GM13976 (cell line): ENCODE results near the gene STRADB.
"Not testable (repeated sequence)": the region's sequence is repeated elsewhere in the genome, so short reads cannot be mapped to it uniquely, and the experiment has no call there.

Experiments used
- DNase-seq: peaks from one replicate; pipeline ENCODE4 v3.0.0; 2012; ENCODE audit warnings: low spot score
- in situ Hi-C: fragments of 300-500 bp; cut with MboI; formaldehyde crosslinking; loops from one replicate; pipeline ENCODE4 v1.12.0; 2022; ENCODE audit warnings: low sequenced_read_pairs, mixed read lengths, inconsistent platforms; ENCODE audit not compliant: unreplicated experiment
- TF ChIP-seq, protein P1 (sequence below): IDR thresholded peaks from 2 replicates; pipeline ENCODE4 v1.5.1; 2012; ENCODE audit warnings: borderline replicate concordance, mild to moderate bottlenecking; ENCODE audit not compliant: insufficient read depth; ENCODE audit errors: extremely low read depth, missing control alignments, control extremely low read depth

Gene STRADB

DNA sequence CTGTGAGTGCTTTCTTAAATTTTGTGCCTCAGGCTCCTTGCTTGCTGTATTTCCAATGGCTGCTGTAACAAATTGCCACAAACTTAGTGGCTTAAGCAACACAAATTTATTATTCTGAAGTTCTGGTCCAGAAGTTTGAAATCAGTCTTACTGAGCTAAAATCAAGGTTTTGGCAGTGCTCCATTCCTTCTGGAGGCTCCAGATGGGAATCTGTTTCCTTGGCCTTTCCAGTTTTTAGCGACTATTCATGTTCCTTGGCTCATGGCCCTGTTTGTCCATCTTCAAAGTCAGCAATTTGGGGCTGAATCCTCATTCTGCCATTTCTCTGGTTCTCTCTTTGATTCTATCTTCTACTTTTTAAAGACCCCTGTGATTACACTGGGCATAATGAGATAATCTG is 31.8 kb downstream of the STRADB start:
- DNase-seq, result no peak
- TF ChIP-seq, protein P1, sequence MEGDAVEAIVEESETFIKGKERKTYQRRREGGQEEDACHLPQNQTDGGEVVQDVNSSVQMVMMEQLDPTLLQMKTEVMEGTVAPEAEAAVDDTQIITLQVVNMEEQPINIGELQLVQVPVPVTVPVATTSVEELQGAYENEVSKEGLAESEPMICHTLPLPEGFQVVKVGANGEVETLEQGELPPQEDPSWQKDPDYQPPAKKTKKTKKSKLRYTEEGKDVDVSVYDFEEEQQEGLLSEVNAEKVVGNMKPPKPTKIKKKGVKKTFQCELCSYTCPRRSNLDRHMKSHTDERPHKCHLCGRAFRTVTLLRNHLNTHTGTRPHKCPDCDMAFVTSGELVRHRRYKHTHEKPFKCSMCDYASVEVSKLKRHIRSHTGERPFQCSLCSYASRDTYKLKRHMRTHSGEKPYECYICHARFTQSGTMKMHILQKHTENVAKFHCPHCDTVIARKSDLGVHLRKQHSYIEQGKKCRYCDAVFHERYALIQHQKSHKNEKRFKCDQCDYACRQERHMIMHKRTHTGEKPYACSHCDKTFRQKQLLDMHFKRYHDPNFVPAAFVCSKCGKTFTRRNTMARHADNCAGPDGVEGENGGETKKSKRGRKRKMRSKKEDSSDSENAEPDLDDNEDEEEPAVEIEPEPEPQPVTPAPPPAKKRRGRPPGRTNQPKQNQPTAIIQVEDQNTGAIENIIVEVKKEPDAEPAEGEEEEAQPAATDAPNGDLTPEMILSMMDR, result no peak
- in situ Hi-C loops, result no loop called here

DNA sequence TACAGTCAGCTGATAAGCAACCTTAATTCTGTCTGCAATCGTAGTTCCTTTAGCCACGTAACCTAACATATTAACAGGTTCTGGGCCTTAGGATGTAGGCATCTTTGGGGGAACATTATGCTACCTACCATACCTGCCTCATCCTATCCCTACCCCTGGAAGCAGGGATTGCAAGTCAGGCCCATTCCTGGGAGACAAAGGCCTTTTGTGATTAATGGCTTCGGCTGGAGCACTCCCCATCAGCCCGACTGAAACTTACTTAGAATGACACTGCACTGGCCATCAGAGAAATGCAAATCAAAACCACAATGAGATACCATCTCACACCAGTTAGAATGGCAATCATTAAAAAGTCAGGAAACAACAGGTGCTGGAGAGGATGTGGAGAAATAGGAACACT is 32.2 kb downstream of the STRADB start:
- DNase-seq, in situ Hi-C loops: not testable (repeated sequence)

DNA sequence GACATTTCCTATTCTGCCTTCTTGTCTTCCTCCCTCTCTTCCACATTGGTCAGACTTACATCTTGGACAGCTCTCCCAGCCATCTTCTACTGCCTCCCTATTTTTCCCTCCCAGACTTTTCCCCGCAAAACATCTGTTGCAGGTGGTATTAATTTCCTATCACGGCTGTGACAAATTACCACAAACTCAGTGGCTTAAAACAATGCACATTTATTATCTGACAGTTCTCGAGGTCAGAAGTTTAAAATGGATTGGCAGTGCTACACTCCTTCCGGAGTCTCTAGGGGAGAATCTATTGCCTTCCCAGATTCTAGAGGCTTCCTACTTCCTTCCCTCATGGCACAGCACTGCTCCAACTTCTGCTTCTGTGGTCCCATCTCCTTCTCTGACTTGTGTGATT is 33.3 kb downstream of the STRADB start:
- DNase-seq, result no peak
- TF ChIP-seq, protein P1, result no peak
- in situ Hi-C loops, result no loop called here

DNA sequence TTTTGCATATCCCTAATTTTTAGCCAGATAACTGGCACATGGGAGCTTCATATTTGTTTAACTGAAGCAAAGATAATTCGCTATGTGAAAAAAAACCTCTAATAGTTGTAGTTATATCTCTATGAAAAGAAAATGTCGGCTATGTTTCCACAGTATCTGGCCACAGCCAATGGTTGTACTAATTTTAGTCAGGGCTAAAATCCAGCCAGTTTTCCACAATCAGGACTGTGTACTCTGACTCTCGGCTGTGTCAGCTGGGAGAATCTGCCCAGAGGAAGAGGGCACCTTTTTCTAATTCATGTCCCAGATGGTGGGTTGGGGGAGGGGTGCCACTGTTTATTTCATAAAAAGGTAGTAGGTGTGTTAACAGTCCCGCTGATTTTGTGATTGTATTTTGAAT is 38.8 kb downstream of the STRADB start:
- TF ChIP-seq, protein P1, result no peak
- in situ Hi-C loops, result no loop called here
- no peak for DNase-seq

DNA sequence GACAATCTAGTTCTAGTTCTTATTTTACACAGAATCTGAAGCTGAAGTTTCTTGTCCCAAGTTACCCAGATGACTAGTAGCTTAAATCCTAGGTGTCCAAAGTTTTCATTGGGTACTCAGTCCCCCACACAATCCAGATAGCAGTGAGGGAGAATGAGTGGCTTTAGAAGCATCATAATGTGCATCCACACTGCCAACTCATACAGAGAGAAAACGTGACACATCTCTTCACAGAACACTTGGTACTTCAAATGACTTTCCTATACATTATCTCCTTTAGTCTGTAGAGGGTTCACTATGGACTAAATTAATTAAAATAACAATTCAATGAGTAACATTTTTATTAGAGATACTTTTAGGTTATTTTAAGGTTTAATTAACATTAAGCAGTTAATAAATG is 45.2 kb downstream of the STRADB start:
- TF ChIP-seq, protein P1, result no peak
- no peak for DNase-seq
- in situ Hi-C loops, result no loop called here

DNA sequence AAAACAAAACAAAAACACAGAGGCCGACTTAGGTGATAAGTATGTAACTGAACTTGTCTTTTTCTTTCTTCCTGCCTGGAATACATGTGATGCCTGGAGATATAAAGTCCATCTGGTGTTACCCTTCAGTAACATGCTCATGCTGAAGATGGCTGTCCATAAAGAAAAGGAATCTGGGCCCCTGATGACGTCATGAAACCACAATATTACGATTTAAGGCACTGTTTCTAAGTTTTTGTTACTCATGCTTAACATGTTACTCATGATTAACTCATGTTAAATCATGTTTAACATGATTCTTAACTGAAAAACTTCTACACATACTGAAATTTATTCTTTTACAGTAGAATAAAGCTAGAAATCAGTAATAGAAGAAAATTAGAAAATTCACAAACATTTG is 49.0 kb downstream of the STRADB start:
- DNase-seq, result no peak
- in situ Hi-C loops, result no loop called here
- TF ChIP-seq, protein P1, result no peak

DNA sequence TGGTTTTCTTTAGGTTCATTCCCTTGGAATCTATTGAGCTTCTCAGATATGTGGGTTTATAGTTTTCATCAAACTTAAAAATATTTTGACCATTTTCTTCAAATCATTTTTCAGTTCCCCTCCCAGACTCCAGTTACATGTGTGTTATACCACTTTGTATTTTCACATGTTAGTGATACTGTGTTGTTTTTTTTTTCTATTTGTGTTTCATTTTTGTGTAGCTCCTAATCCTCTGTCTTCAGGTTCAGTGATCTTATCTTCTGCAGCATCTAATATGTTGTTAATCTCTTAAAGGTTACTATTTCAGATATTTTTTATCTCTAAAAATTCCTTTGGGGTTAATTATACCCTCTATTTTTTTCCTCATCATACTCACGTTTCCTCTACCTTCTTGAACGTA is 51.2 kb downstream of the STRADB start:
- in situ Hi-C loops, result no loop called here
- TF ChIP-seq, protein P1, result no peak
- no peak for DNase-seq
